NCI-H345 (cell line): ENCODE measurements around the gene AIG1.
"Not testable (repeated sequence)": the region's sequence is repeated elsewhere in the genome, so short reads cannot be mapped to it uniquely, and the experiment has no call there.

ENCODE experiments used
- DNase-seq: peaks from one replicate; lab custom pipeline; 2025; lab: John Stamatoyannopoulos, UW

The AIG1 gene

GRCh38 chr6:143058987-143059386, 1.7 kb upstream of the AIG1 start:
- DNase-seq: no peak

- peak; percentile 50 for DNase-seq
These were observed 881 bp upstream of the AIG1 start for GRCh38 chr6:143059663-143060353.

- DNase-seq: peak; percentile 87
These were observed 309 bp upstream of the AIG1 start for GRCh38 chr6:143060354-143060805.

- no peak for DNase-seq
These were observed 1.1 kb downstream of the AIG1 start for GRCh38 chr6:143061597-143062385.

GRCh38 chr6:143062551-143062950, 1.9 kb downstream of the AIG1 start:
- DNase-seq: no peak

- DNase-seq: no peak
These were observed 2.9 kb downstream of the AIG1 start for GRCh38 chr6:143063631-143064030.

- DNase-seq: no peak
These were observed 3.6 kb downstream of the AIG1 start for GRCh38 chr6:143064271-143064670.

GRCh38 chr6:143064951-143065683, 4.4 kb downstream of the AIG1 start:
- no peak for DNase-seq

- no peak for DNase-seq
These were observed 7.3 kb downstream of the AIG1 start for GRCh38 chr6:143068001-143068400.

- DNase-seq: no peak
These were observed 13.4 kb downstream of the AIG1 start for GRCh38 chr6:143074101-143074500.

- DNase-seq: no peak
These were observed 14.1 kb downstream of the AIG1 start for GRCh38 chr6:143074670-143075318.

- DNase-seq: no peak
These were observed 18.0 kb downstream of the AIG1 start for GRCh38 chr6:143078468-143079324.

GRCh38 chr6:143079325-143079640, 18.6 kb downstream of the AIG1 start:
- DNase-seq: no peak

GRCh38 chr6:143082274-143082673, 21.6 kb downstream of the AIG1 start:
- not testable (repeated sequence) for DNase-seq

GRCh38 chr6:143084019-143084418, 23.3 kb downstream of the AIG1 start:
- not testable (repeated sequence) for DNase-seq

GRCh38 chr6:143087335-143087734, 26.6 kb downstream of the AIG1 start:
- DNase-seq: not testable (repeated sequence)

GRCh38 chr6:143087856-143088255, 27.2 kb downstream of the AIG1 start:
- DNase-seq: no peak

GRCh38 chr6:143090314-143091044, 29.8 kb downstream of the AIG1 start:
- no peak for DNase-seq

- no peak for DNase-seq
These were observed 32.1 kb downstream of the AIG1 start for GRCh38 chr6:143092768-143093167.

- no peak for DNase-seq
These were observed 32.6 kb downstream of the AIG1 start for GRCh38 chr6:143093290-143093689.

- no peak for DNase-seq
These were observed 35.7 kb downstream of the AIG1 start for GRCh38 chr6:143096403-143096802.
